Activated CD4-positive, alpha-beta T cell treated with anti-CD3 and anti-CD28 coated beads, Interleukin-2, amount 50 U/mL, for 1 hour (primary cell): ENCODE results near the gene PTPRE.
A peak's percentile ranks its signal among the peaks of the same experiment; 100 is the strongest.

Experiments used
- DNase-seq: peaks from one replicate; pipeline ENCODE4 v3.0.0-alpha.2; 2020

The PTPRE gene

GRCh38 chr10:128064108-128064969 lies 157.4 kb downstream of the PTPRE start:
- DNase-seq, result peak; percentile 50

- no peak for DNase-seq
Observed at GRCh38 chr10:128064970-128065580, 158.2 kb downstream of the PTPRE start.

- DNase-seq, result no peak
Observed at GRCh38 chr10:128065881-128066534, 159.1 kb downstream of the PTPRE start.

GRCh38 chr10:128066870-128067382 lies 160.0 kb downstream of the PTPRE start:
- DNase-seq, result no peak

GRCh38 chr10:128067691-128068397 lies 160.9 kb downstream of the PTPRE start:
- DNase-seq, result no peak

DNA sequence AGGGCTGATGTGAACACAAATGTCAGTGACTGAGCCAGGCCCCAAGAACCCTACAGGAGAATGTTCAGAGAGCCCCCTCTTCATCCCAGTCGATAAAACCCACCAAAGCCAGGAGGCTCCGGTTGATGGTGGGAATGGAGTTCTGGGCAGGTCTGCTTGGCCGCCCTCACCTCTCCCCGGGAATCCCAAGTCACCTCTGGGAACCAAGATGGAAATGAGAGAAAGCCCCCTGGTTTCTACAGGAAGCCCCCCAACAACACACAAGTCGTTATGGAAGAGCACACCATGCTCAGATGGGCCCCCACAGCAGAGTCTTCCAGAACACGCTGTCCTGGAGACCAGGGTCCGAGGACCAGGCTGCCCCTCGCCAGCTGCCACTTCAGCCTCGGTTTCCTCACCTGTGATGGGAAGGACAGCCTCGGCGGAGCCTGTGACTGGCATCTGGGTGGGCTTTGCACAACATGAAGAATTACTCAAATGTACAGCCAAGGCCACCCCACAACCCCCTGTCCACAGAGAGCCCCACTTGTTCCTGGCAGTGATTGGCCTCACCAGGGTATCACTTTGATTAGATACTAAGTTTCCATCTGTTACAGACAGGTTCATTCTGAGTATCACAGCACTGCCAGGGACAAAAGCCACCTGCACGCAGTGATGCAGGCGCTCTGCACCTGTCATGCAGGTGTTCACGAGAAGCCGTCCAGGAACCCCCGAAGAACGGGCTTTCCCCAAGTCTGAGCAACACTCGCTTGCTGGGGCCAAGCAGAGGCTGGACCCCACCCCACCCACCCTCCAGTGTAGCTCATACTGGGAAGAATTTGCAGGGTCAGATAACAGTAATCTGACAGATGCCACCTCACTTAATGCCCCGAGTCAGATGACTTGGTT lies 161.7 kb downstream of the PTPRE start:
- no peak for DNase-seq

DNA sequence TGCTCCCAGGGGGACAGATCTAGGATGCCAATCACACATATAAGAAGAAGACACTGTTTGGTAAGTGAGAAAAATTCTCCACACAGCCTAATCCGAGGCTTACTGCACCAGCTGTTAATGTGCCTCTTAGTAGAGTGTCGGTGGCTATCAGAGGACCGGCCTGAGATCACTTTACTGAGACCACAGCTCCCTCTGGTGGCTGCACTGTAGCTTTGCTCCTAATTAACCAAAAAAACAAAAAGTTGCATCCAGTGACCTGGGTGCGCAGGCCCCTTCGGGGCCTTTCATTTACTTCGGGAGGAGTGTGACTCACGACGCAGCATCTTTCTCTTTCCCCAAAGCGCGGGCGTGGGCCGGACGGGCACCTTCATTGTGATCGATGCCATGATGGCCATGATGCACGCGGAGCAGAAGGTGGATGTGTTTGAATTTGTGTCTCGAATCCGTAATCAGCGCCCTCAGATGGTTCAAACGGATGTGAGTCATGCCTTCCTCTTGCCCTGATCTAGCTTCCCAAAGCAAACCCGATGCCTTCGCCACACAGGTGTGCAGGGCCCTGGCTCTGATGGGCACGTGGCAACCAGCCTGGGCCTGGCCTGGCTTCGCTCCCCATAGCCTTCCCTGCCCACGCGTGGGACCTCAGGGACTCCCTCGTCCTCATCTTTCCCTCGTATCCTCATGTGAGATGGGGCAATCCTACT lies 162.6 kb downstream of the PTPRE start:
- DNase-seq, result peak; percentile 86

DNA sequence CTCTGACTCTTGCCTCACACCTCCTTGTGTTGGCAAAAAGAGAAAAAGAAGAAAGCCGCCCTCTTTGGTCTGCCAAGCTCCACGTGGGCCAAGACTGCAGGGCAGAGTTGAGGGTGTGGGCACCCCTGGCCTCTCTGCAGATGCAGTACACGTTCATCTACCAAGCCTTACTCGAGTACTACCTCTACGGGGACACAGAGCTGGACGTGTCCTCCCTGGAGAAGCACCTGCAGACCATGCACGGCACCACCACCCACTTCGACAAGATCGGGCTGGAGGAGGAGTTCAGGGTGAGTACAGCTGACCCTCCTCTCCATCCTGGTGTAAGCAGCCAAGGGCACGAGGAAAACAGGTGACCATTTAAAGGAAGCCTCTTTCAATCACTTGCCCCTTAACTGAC lies 163.3 kb downstream of the PTPRE start:
- no peak for DNase-seq

- no peak for DNase-seq
Observed at GRCh38 chr10:128070721-128071416, 164.0 kb downstream of the PTPRE start.

DNA sequence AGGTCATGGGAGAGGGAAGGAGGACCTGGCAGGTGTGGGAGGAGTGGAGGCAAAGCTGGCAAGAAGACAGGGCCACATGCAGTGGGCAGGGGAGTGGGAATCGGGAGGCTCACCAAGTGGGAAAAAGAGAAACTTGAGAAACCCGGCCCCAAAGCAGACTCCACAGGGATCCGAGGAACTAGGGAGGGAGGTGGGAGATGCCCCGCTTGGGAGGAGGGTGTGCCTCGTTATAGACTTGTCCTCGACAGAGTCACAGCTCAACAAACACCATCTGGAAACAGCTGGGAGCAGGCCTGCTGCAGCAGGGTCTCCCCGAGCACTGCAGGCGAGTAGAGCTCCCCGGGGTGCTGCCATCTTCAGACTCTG lies 164.5 kb downstream of the PTPRE start:
- DNase-seq, result no peak

GRCh38 chr10:128072046-128072445 lies 165.1 kb downstream of the PTPRE start:
- no peak for DNase-seq

GRCh38 chr10:128072941-128073645 lies 166.2 kb downstream of the PTPRE start:
- no peak for DNase-seq

- no peak for DNase-seq
Observed at GRCh38 chr10:128073890-128074289, 167.0 kb downstream of the PTPRE start.

DNA sequence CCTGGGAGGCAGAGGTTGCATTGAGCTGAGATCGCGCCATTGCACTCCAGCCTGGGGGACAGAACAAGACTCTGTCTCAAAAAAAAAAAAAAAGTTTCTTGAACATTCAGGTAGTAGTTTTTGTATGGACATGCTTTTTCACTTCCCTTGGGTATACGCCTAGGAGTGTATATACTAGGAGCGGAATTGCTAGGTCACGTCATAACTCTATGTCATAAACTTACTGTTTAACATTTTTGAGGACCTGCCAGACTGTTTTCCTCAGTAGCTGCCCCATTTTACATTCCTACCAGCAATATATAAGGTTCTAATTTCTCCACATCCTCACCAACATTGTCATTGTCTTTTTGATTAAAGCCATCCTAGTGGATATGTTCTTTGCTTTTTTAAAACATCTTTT lies 167.7 kb downstream of the PTPRE start:
- DNase-seq, result no peak

GRCh38 chr10:128077155-128077875 lies 170.4 kb downstream of the PTPRE start:
- no peak for DNase-seq

DNA sequence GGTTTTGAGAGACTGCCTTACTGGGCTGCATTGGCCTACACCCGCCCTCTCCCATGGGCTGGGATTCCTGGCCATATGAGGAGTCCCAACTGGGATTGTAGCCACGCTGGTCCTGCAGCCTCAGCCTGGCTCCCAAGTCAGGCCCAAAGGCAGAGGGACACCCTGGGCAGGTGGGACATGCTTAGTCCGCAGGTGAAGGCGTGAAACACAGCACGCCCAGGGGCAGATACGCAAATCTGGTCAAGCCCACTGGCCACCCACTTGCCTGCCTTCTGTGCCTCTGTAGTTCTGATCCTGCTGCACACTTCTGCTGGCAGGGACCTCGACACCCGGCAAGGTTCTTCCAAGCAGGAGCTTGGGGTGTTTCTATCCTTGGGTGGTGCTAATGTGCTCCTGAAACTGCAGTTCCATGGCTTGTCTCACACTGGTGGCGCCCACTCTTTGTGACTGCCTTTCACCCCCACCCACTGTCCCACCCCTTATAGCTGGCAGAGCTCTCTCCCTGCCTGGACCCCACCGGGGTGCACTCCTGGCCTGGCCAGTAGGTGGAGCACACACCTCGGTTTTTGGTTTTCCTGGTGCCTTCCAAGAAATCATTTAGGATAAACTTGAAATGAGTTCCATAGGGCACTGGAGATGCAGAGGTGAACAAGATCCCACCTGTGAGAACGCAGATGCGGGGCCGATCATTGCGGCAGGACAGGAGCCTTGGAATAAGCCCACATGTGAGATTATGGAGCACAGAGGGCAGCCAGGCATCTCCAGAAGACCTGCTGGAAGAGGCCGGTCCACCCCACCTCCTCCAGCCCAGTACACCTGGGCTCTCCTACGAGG lies 171.4 kb downstream of the PTPRE start:
- peak; percentile 36 for DNase-seq

GRCh38 chr10:128080231-128080630 lies 173.3 kb downstream of the PTPRE start:
- DNase-seq, result no peak

GRCh38 chr10:128080641-128081040 lies 173.7 kb downstream of the PTPRE start:
- DNase-seq, result no peak
